Transverse colon (tissue), 4 donors: ENCODE results near the gene PIGU. TPM values are rescaled to one million over a fixed set of nuclear protein-coding genes. Genes with fewer than 3 reads are reported as not detected.
"Not testable (repeated sequence)": the region's sequence is repeated elsewhere in the genome, so short reads cannot be mapped to it uniquely, and the experiment has no call there.

ENCODE experiments used
- DNase-seq: peaks from one replicate; pipeline ENCODE4 v3.0.0-alpha.2; 2019
- H3K27ac ChIP-seq, 4 donors: fragments of 200-600 bp; sonication (generic); 2 replicates each; pipeline ENCODE4 v1.5.1; 2016 to 2018; ENCODE audit warnings: inconsistent platforms in 4 of 4
- H3K27me3 ChIP-seq: fragments of 200-600 bp; sonication (generic); 2 replicates; pipeline ENCODE4 v1.5.1; 2017; ENCODE audit warnings: inconsistent platforms
- H3K36me3 ChIP-seq, 4 donors: fragments of 200-600 bp; sonication (generic); 2 replicates each; pipeline ENCODE4 v1.5.1; 2017 to 2019; ENCODE audit warnings: inconsistent platforms in 4 of 4
- H3K4me1 ChIP-seq, 4 donors: fragments of 200-600 bp; sonication (generic); 2 replicates each; pipeline ENCODE4 v1.5.1; 2017 to 2020; ENCODE audit warnings: inconsistent platforms in 4 of 4
- H3K4me3 ChIP-seq, 4 donors: fragments of 200-600 bp; sonication (generic); 1 replicate in 1 of 4; 2 replicates in 3 of 4; pipeline versions ENCODE4 v1.5.1 to v1.6.1; 2017 to 2019; ENCODE audit warnings: inconsistent platforms in 4 of 4
- H3K9me3 ChIP-seq, 2 donors: fragments of 200-600 bp; sonication (generic); 2 replicates each; pipeline ENCODE4 v1.5.1; 2017 to 2019; ENCODE audit warnings: inconsistent platforms in 2 of 2
- EP300 ChIP-seq: sonication (generic); formaldehyde crosslinking; IDR thresholded peaks from one replicate; pipeline ENCODE4 v1.6.1; 2017; ENCODE audit warnings: antibody characterized with exemption, low read depth
- POLR2A ChIP-seq: fragments of 450-650 bp; IDR thresholded peaks from one replicate; pipeline ENCODE4 v1.6.1; 2016; ENCODE audit warnings: antibody characterized with exemption, mild to moderate bottlenecking, moderate library complexity
- POLR2AphosphoS5 ChIP-seq, 3 donors: sonication (generic); formaldehyde crosslinking; IDR thresholded peaks; one replicate each; pipeline ENCODE4 v1.6.1; 2016; ENCODE audit warnings: antibody characterized with exemption in 3 of 3
- WGBS, 2 donors: methylation state at CpG; one replicate each; pipeline ENCODE4 v1.1.5; 2018; ENCODE audit warnings: low coverage in 1 of 2; 5-methylcytosine and 5-hydroxymethylcytosine counted together
- in situ Hi-C, 4 donors: fragments of 200-750 bp; cut with MboI; loops; one replicate each; pipeline versions ENCODE4 v1.15.0 to v1.15.1; 2017; ENCODE audit warnings: low sequenced_read_pairs in 3 of 4, low pct_ligation_motif_present in 1 of 4, low pct_unique_long_range_greater_than_20kb in 1 of 4
- intact Hi-C: fragments of 100-400 bp; cut with DNase I; formaldehyde crosslinking; loops from one replicate; pipeline ENCODE4 v1.15.1; 2023; ENCODE audit warnings: low total_unique reads
- total RNA-seq, 4 donors: library from RNA; depleted of rRNA; stranded (reverse); fragments of >200 nt; gene quantifications; one replicate each; pipeline ENCODE4 v1.1.0, GENCODE V29; 2016
- TF ChIP-seq, protein P1 (sequence below), 5 experiments: fragments of 200-600 bp in 3 of 5; fragments of 450-650 bp in 2 of 5; sonication (generic) in 3 of 5; IDR thresholded peaks; 1 replicate in 2 of 5; 2 replicates in 3 of 5; pipeline ENCODE4 v1.5.1; 2016 to 2017; ENCODE audit warnings: antibody characterized with exemption in 5 of 5, inconsistent platforms in 3 of 5, mild to moderate bottlenecking in 2 of 5, moderate library complexity in 1 of 5

Gene PIGU
- total RNA-seq, 4 donors from 2014 or later: 4.1 to 28.7 (median 16.8) TPM

GRCh38 chr20:34717230-34718095 is 40.6 kb upstream of the PIGU start:
- Histone ChIP-seq H3K4me3 (no peak overlapping the region), H3K9me3 (no peaks in the 10 kb centered on the region), H3K4me1 (no peaks in the 10 kb centered on the region), H3K27me3 (no peaks in the 10 kb centered on the region), H3K36me3 (peaks cover 0 to 13% (median 0%) of the 10 kb centered on the region in 4 donors), H3K27ac (no peak overlapping the region)
- no peak for TF ChIP-seq POLR2A
- TF ChIP-seq EP300: no peak
- no peak for TF ChIP-seq POLR2AphosphoS5 (IDR thresholded peaks at IDR 0.05)
- TF ChIP-seq, protein P1, sequence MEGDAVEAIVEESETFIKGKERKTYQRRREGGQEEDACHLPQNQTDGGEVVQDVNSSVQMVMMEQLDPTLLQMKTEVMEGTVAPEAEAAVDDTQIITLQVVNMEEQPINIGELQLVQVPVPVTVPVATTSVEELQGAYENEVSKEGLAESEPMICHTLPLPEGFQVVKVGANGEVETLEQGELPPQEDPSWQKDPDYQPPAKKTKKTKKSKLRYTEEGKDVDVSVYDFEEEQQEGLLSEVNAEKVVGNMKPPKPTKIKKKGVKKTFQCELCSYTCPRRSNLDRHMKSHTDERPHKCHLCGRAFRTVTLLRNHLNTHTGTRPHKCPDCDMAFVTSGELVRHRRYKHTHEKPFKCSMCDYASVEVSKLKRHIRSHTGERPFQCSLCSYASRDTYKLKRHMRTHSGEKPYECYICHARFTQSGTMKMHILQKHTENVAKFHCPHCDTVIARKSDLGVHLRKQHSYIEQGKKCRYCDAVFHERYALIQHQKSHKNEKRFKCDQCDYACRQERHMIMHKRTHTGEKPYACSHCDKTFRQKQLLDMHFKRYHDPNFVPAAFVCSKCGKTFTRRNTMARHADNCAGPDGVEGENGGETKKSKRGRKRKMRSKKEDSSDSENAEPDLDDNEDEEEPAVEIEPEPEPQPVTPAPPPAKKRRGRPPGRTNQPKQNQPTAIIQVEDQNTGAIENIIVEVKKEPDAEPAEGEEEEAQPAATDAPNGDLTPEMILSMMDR (IDR thresholded peaks at IDR 0.05): no peak
- intact Hi-C loops (no loop called here), in situ Hi-C loops (loop anchor here in 3 of 4 donors (25.0 kb wide), 2 partner anchors 155 to 405 kb away; partner anchors contain the start of genes MAP1LC3A (in 2 of the 3) and AHCY (in 1 of the 3))
- DNase-seq: no peak
- WGBS, 2 donors: 77 to 89% methylated on average over 6 to 9 of the region's 9 CpGs

DNA sequence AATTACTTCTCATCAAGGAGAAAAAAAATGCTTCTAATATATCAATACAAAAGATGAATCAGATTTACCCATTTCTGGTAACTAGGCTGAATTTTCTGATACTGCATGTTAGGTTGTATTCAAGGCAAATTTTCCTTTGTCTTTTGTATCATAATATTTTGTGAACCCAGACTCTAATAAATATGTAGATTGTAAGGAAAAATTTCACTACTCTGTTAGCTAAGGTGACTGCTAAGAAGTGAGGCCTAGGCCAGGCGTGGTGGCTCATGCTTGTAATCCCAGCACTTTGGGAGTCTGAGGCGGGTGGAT is 40.0 kb upstream of the PIGU start:
- intact Hi-C loops: no loop called here
- Histone ChIP-seq H3K27ac (no peak overlapping the region), H3K36me3 (peaks cover 0 to 13% (median 0%) of the 10 kb centered on the region in 4 donors), H3K27me3 (no peaks in the 10 kb centered on the region), H3K4me3 (no peak overlapping the region), H3K9me3 (no peaks in the 10 kb centered on the region), H3K4me1 (no peaks in the 10 kb centered on the region)
- DNase-seq: no peak
- 83 to 100% methylated on average over 2 of the region's 2 CpGs for WGBS, 2 donors
- TF ChIP-seq POLR2AphosphoS5 (IDR thresholded peaks at IDR 0.05): no peak
- TF ChIP-seq, protein P1 (IDR thresholded peaks at IDR 0.05): no peak
- TF ChIP-seq POLR2A: no peak
- no peak for TF ChIP-seq EP300
- in situ Hi-C loops: loop anchor here in 3 of 4 donors (25.0 kb wide), 2 partner anchors 155 to 405 kb away; partner anchors contain the start of genes MAP1LC3A (in 2 of the 3) and AHCY (in 1 of the 3)

GRCh38 chr20:34715384-34715783 is 38.5 kb upstream of the PIGU start:
- no peaks in the 10 kb centered on the region for H3K27me3 ChIP-seq
- in situ Hi-C loops: loop anchor here in 3 of 4 donors (25.0 kb wide), 2 partner anchors 153 to 403 kb away; partner anchors contain the start of genes MAP1LC3A (in 2 of the 3) and AHCY (in 1 of the 3)
- 91 to 100% methylated on average over 2 to 4 of the region's 4 CpGs for WGBS, 2 donors
- TF ChIP-seq POLR2AphosphoS5 (IDR thresholded peaks at IDR 0.05): no peak
- no peaks in the 10 kb centered on the region for H3K9me3 ChIP-seq
- no peak overlapping the region for H3K27ac ChIP-seq
- intact Hi-C loops: no loop called here
- peaks cover 3 to 5% (median 5%) of the 10 kb centered on the region in 4 donors for H3K4me1 ChIP-seq
- H3K36me3 ChIP-seq: peaks cover 0 to 13% (median 0%) of the 10 kb centered on the region in 4 donors
- H3K4me3 ChIP-seq: no peak overlapping the region
- DNase-seq: no peak

- H3K4me3 ChIP-seq, H3K27ac ChIP-seq, DNase-seq, H3K9me3 ChIP-seq, H3K4me1 ChIP-seq, H3K27me3 ChIP-seq: not testable (repeated sequence)
- WGBS, 2 donors: 95 to 97% methylated on average over 8 to 10 of the region's 10 CpGs
- in situ Hi-C loops (loop anchor here in 3 of 4 donors (25.0 kb wide), 2 partner anchors 152 to 402 kb away; partner anchors contain the start of genes MAP1LC3A (in 2 of the 3) and AHCY (in 1 of the 3)), intact Hi-C loops (loop anchor here (2.0 kb wide), 1 partner anchor 401 kb away; no protein-coding TSS in a partner anchor)
- peaks cover 0 to 13% (median 0%) of the 10 kb centered on the region in 4 donors for H3K36me3 ChIP-seq
These were observed 37.1 kb upstream of the PIGU start for GRCh38 chr20:34713944-34714515.
